IMR-90 (cell line): ENCODE data around the gene KLKB1. TPM values are rescaled to one million over a fixed set of nuclear protein-coding genes. Genes with fewer than 3 reads are reported as not detected.

ENCODE experiments used
- ATAC-seq: fragments of 200-7000 bp; cut with Tn5 transposase; 2 replicates; pipeline ENCODE4 v1.9.1; 2020; ENCODE audit warnings: low read depth, mild to moderate bottlenecking, moderate library complexity
- BruUV-seq: library from RNA; stranded (reverse); fragments of 400-500 nt; replicated peaks from 2 replicates; lab custom pipeline; 2021; lab: Mats Ljungman, UMichigan
- CTCF ChIA-PET: fragments of 300-600 bp; formaldehyde crosslinking; extraction: SDS; loops from one replicate; lab custom pipeline; 2021; ENCODE audit warnings: antibody characterized with exemption; lab: Yijun Ruan, JAX
- POLR2A ChIA-PET: fragments of 300-600 bp; sonication (Branson Sonifier 250); formaldehyde crosslinking; loops from one replicate; lab custom pipeline; 2022; ENCODE audit warnings: antibody characterized with exemption; ENCODE audit not compliant: unreplicated experiment; lab: Charles Lee
- DNase-seq: peaks from one replicate; pipeline ENCODE4 v3.0.0; 2013
- H2AFZ ChIP-seq: replicated peaks from 2 replicates; pipeline ENCODE3; 2013; ENCODE audit warnings: low read length, mild to moderate bottlenecking; ENCODE audit not compliant: poor library complexity
- H2AK5ac ChIP-seq: 2 replicates; pipeline ENCODE4 v1.6.1; 2013; ENCODE audit warnings: low read depth, low read length, inconsistent platforms
- H2AK9ac ChIP-seq: replicated peaks from 2 replicates; pipeline ENCODE3; 2013; ENCODE audit warnings: mild to moderate bottlenecking, low read depth, low read length, moderate library complexity; ENCODE audit not compliant: poor library complexity
- H2BK120ac ChIP-seq: 2 replicates; pipeline ENCODE4 v1.6.1; 2013; ENCODE audit warnings: low read depth, low read length, inconsistent platforms
- H2BK15ac ChIP-seq: 3 replicates; pipeline ENCODE4 v1.6.1; 2013; ENCODE audit warnings: low read depth, low read length, inconsistent platforms
- H2BK20ac ChIP-seq: 2 replicates; pipeline ENCODE4 v1.6.1; 2013; ENCODE audit warnings: low read depth, mild to moderate bottlenecking, inconsistent platforms, low read length, moderate library complexity
- H2BK5ac ChIP-seq: 2 replicates; pipeline ENCODE4 v1.6.1; 2013; ENCODE audit warnings: mild to moderate bottlenecking, low read depth, low read length, inconsistent platforms; ENCODE audit not compliant: poor library complexity, severe bottlenecking
- H3K14ac ChIP-seq: replicated peaks from 2 replicates; pipeline ENCODE4 v1.6.1; 2013; ENCODE audit warnings: low read depth, low read length, inconsistent platforms
- H3K18ac ChIP-seq: 2 replicates; pipeline ENCODE4 v1.6.1; 2013; ENCODE audit warnings: low read depth, low read length, control low read depth
- H3K23ac ChIP-seq: 2 replicates; pipeline ENCODE4 v1.6.1; 2013; ENCODE audit warnings: low read depth, low read length, inconsistent platforms
- H3K27ac ChIP-seq: 2 replicates; pipeline ENCODE4 v1.5.1; 2013; ENCODE audit warnings: mild to moderate bottlenecking, control low read depth, low read length; ENCODE audit not compliant: insufficient read depth
- H3K27me3 ChIP-seq: 2 replicates; pipeline ENCODE4 v1.6.1; 2013; ENCODE audit warnings: low read length; ENCODE audit not compliant: control insufficient read depth, insufficient read depth
- H3K36me3 ChIP-seq: 2 replicates; pipeline ENCODE4 v1.6.1; 2013; ENCODE audit warnings: low read length, mixed read lengths; ENCODE audit not compliant: control insufficient read depth, insufficient read depth
- H3K4ac ChIP-seq: 2 replicates; pipeline ENCODE4 v1.6.1; 2013; ENCODE audit warnings: low read depth, low read length, inconsistent platforms
- H3K4me1 ChIP-seq: 2 replicates; pipeline ENCODE4 v1.6.1; 2013; ENCODE audit warnings: low read length, mixed read lengths; ENCODE audit not compliant: control insufficient read depth, insufficient read depth
- H3K4me2 ChIP-seq: 2 replicates; pipeline ENCODE4 v1.6.1; 2013; ENCODE audit warnings: low read depth, mild to moderate bottlenecking, control low read depth, low read length, moderate library complexity
- H3K4me3 ChIP-seq: 2 replicates; pipeline ENCODE4 v1.5.1; 2013; ENCODE audit warnings: low read depth, mild to moderate bottlenecking, control low read depth, low read length, moderate library complexity; ENCODE audit not compliant: insufficient read depth
- H3K56ac ChIP-seq: 2 replicates; pipeline ENCODE4 v1.6.1; 2013; ENCODE audit warnings: low read length, inconsistent platforms; ENCODE audit not compliant: insufficient read depth; ENCODE audit errors: extremely low read depth
- H3K79me1 ChIP-seq, 2 experiments: 2 replicates each; pipeline ENCODE4 v1.6.1; 2013; ENCODE audit warnings: low read length in 2 of 2, inconsistent platforms in 1 of 2, low read depth in 1 of 2
- H3K9ac ChIP-seq: 2 replicates; pipeline ENCODE4 v1.6.1; 2013; ENCODE audit warnings: low read depth, low read length, control low read depth
- H3K9me1 ChIP-seq: 2 replicates; pipeline ENCODE4 v1.6.1; 2013; ENCODE audit warnings: low read length, inconsistent platforms; ENCODE audit not compliant: insufficient read depth
- H3K9me3 ChIP-seq: 2 replicates; pipeline ENCODE4 v1.6.1; 2013; ENCODE audit warnings: low read length; ENCODE audit not compliant: control insufficient read depth, insufficient read depth
- H4K20me1 ChIP-seq: 2 replicates; pipeline ENCODE4 v1.6.1; 2013; ENCODE audit warnings: low read length, inconsistent platforms; ENCODE audit not compliant: insufficient read depth
- H4K5ac ChIP-seq: 2 replicates; pipeline ENCODE4 v1.6.1; 2013; ENCODE audit warnings: mild to moderate bottlenecking, low read depth, low read length, control low read depth
- H4K8ac ChIP-seq, 2 experiments: 2 replicates each; pipeline ENCODE4 v1.6.1; 2013; ENCODE audit warnings: low read depth in 2 of 2, low read length in 2 of 2, control low read depth in 1 of 2, inconsistent platforms in 1 of 2
- H4K91ac ChIP-seq: 2 replicates; pipeline ENCODE4 v1.6.1; 2013; ENCODE audit warnings: low read depth, low read length, inconsistent platforms; ENCODE audit not compliant: insufficient read depth
- BHLHE40 ChIP-seq: fragments of 150-350 bp; IDR thresholded peaks from 2 replicates; pipeline ENCODE4 v1.6.1; 2016; ENCODE audit warnings: mild to moderate bottlenecking, low read depth, low read length
- CEBPB ChIP-seq: IDR thresholded peaks from 2 replicates; pipeline ENCODE4 v1.6.1; 2012; ENCODE audit warnings: low read depth, low read length, improper control_type of control experiment
- CHD1 ChIP-seq: IDR thresholded peaks from 2 replicates; pipeline ENCODE4 v1.6.1; 2012; ENCODE audit warnings: low read depth, low read length, improper control_type of control experiment
- CTCF ChIP-seq: conservative IDR thresholded peaks from 2 replicates; pipeline ENCODE4 v1.5.1; 2012; ENCODE audit warnings: mild to moderate bottlenecking, low read depth, low read length, improper control_type of control experiment
- ELK1 ChIP-seq: fragments of 150-350 bp; IDR thresholded peaks from 2 replicates; pipeline ENCODE4 v1.6.1; 2016; ENCODE audit warnings: low read depth, mild to moderate bottlenecking, low read length, moderate library complexity, borderline replicate concordance
- FOS ChIP-seq: fragments of 150-350 bp; IDR thresholded peaks from 2 replicates; pipeline ENCODE4 v1.6.1; 2016; ENCODE audit warnings: low read depth, low read length
- MAFK ChIP-seq: IDR thresholded peaks from 2 replicates; pipeline ENCODE4 v1.6.1; 2012; ENCODE audit warnings: low read depth, low read length, improper control_type of control experiment
- MAZ ChIP-seq: IDR thresholded peaks from 2 replicates; pipeline ENCODE4 v1.6.1; 2012; ENCODE audit warnings: low read depth, mild to moderate bottlenecking, low read length, improper control_type of control experiment, moderate library complexity, borderline replicate concordance
- MXI1 ChIP-seq: IDR thresholded peaks from 2 replicates; pipeline ENCODE4 v1.6.1; 2012; ENCODE audit warnings: low read depth, mild to moderate bottlenecking, low read length, moderate library complexity, borderline replicate concordance
- NFE2L2 ChIP-seq: fragments of 150-350 bp; IDR thresholded peaks from 2 replicates; pipeline ENCODE4 v1.6.1; 2016; ENCODE audit warnings: low read depth, mild to moderate bottlenecking, low read length
- POLR2A ChIP-seq: IDR thresholded peaks from 2 replicates; pipeline ENCODE4 v1.6.1; 2012; ENCODE audit warnings: mild to moderate bottlenecking, low read depth, low read length
- RAD21 ChIP-seq: IDR thresholded peaks from 2 replicates; pipeline ENCODE4 v1.6.1; 2012; ENCODE audit warnings: low read length, improper control_type of control experiment
- RCOR1 ChIP-seq: IDR thresholded peaks from 2 replicates; pipeline ENCODE4 v1.6.1; 2012; ENCODE audit warnings: mild to moderate bottlenecking, low read length, improper control_type of control experiment; ENCODE audit not compliant: insufficient replicate concordance
- RFX5 ChIP-seq: IDR thresholded peaks from 2 replicates; pipeline ENCODE4 v1.8.0; 2012; ENCODE audit warnings: low read depth, mild to moderate bottlenecking, low read length, moderate library complexity
- SMC3 ChIP-seq: fragments of 150-350 bp; IDR thresholded peaks from 2 replicates; pipeline ENCODE4 v1.6.1; 2016; ENCODE audit warnings: low read depth, mild to moderate bottlenecking, antibody characterized with exemption, low read length, moderate library complexity
- USF2 ChIP-seq: fragments of 150-350 bp; IDR thresholded peaks from 2 replicates; pipeline ENCODE4 v1.6.1; 2017; ENCODE audit warnings: mild to moderate bottlenecking, antibody characterized with exemption, low read length, low read depth
- WGBS, 2 experiments: methylation state at CpG; one replicate each; pipeline versions ENCODE4 v1.1.5 to v1.1.7; 2013; ENCODE audit warnings: missing lambda C conversion rate in 2 of 2; ENCODE audit not compliant: insufficient read length in 1 of 2; ENCODE audit errors: extremely low coverage in 2 of 2; 5-methylcytosine and 5-hydroxymethylcytosine counted together
- dilution Hi-C: fragments of 300-500 bp; cut with HindIII; formaldehyde crosslinking; loops from one replicate; pipeline ENCODE4 v1.14.3; 2018; ENCODE audit warnings: low sequenced_read_pairs; ENCODE audit not compliant: unreplicated experiment
- in situ Hi-C: fragments of 300-500 bp; cut with MboI; formaldehyde crosslinking; loops from 3 replicates; pipeline ENCODE4 v1.14.3; 2019; ENCODE audit warnings: low sequenced_read_pairs, inconsistent platforms, mixed read lengths
- intact Hi-C: fragments of 100-400 bp; cut with micrococcal nuclease; formaldehyde crosslinking; loops from 2 replicates; pipeline ENCODE4 v1.10.0; 2022
- polyA plus RNA-seq, 3 experiments: library from polyadenylated mRNA; depleted of rRNA; stranded (reverse); fragments of >200 nt; gene quantifications; 2 replicates each; pipeline ENCODE4 v1.2.3, GENCODE V29; 2012; ENCODE audit warnings: low replicate concordance in 1 of 3
- total RNA-seq: library from RNA; depleted of rRNA; stranded (reverse); fragments of >200 nt; gene quantifications from 2 replicates; pipeline ENCODE4 v1.2.3, GENCODE V29; 2012

KLKB1 gene
- total and polyA plus RNA-seq, 2 of the 4 experiments (the other 2 are of a cell fraction) = 0.03 TPM; not detected in 1

- Histone ChIP-seq H3K9me3 (no peaks in the 10 kb centered on the region), H3K9me1 (no peaks in the 10 kb centered on the region), H4K5ac (no peak overlapping the region), H3K4me2 (no peak overlapping the region), H3K4ac (no peak overlapping the region), H4K8ac (no peak overlapping the region), H4K91ac (no peak overlapping the region), H3K23ac (no peak overlapping the region), H3K27me3 (no peaks in the 10 kb centered on the region), H2BK15ac (no peak overlapping the region), H3K27ac (no peak overlapping the region), H2AK5ac (no peak overlapping the region), H3K79me1 (no peaks in the 10 kb centered on the region), H3K4me1 (no peaks in the 10 kb centered on the region), H3K36me3 (no peaks in the 10 kb centered on the region), H2BK5ac (no peak overlapping the region), H2AFZ (no peak overlapping the region), H3K56ac (no peak overlapping the region), H2BK20ac (no peak overlapping the region), H3K4me3 (no peak overlapping the region), H3K18ac (no peak overlapping the region), H3K9ac (no peak overlapping the region), H3K14ac (no peak overlapping the region), H2AK9ac (no peak overlapping the region), H2BK120ac (no peak overlapping the region), H4K20me1 (no peaks in the 10 kb centered on the region)
- ChIA-PET POLR2A (no interaction called here), CTCF (no interaction called here)
- in situ Hi-C loops = no loop called here
- WGBS, 2 experiments = 29% methylated on average over 1 of the region's 5 CpGs; no CpG with 5 or more reads in 1 of the 2 experiments
- BruUV-seq = no TSS peak
- dilution Hi-C loops = no loop called here
- TF ChIP-seq MXI1 = no peak
- no peak for TF ChIP-seq ELK1
- no peak for TF ChIP-seq USF2
- no peak for TF ChIP-seq POLR2A
- TF ChIP-seq SMC3 = no peak
- no peak for TF ChIP-seq FOS
- TF ChIP-seq CTCF = no peak
- TF ChIP-seq RFX5 = no peak
- no peak for TF ChIP-seq MAZ
- no peak for TF ChIP-seq CEBPB
- TF ChIP-seq CHD1 = no peak
- no peak for TF ChIP-seq RAD21
- TF ChIP-seq MAFK = no peak
- no peak for TF ChIP-seq NFE2L2
- no peak for TF ChIP-seq BHLHE40
- TF ChIP-seq RCOR1 = no peak
- intact Hi-C loops = no loop called here
- DNase-seq (no peak), ATAC-seq (no peak)
These were observed 56.0 kb downstream of the KLKB1 start for GRCh38 chr4:186283311-186283710.
